K562 (cell line): ENCODE measurements around the gene MYADM. TPM values are rescaled to one million over a fixed set of nuclear protein-coding genes. Genes with fewer than 3 reads are reported as not detected.
A peak's percentile ranks its signal among the peaks of the same experiment; 100 is the strongest.

Experiments
- ARID1B ChIP-seq: fragments of 450-650 bp; IDR thresholded peaks from 2 replicates; pipeline ENCODE4 v1.6.1; 2016; ENCODE audit warnings: antibody characterized with exemption, mild to moderate bottlenecking, inconsistent platforms
- EGR1 ChIP-seq: fragments of 450-650 bp; conservative IDR thresholded peaks from 2 replicates; pipeline ENCODE4 v1.6.1; 2017; ENCODE audit warnings: mild to moderate bottlenecking
- EHMT2 ChIP-seq: fragments of 450-650 bp; IDR thresholded peaks from 2 replicates; pipeline ENCODE4 v1.6.1; 2018; ENCODE audit warnings: antibody characterized with exemption
- ELF4 ChIP-seq: fragments of 450-650 bp; formaldehyde crosslinking; IDR thresholded peaks from 2 replicates; pipeline ENCODE4 v1.4.0; 2022; ENCODE audit warnings: missing genetic modification characterization
- ESRRA ChIP-seq: fragments of 450-650 bp; IDR thresholded peaks from 2 replicates; pipeline ENCODE4 v1.6.1; 2014; ENCODE audit warnings: low read depth, mild to moderate bottlenecking, moderate library complexity, borderline replicate concordance
- HMGN3 ChIP-seq: IDR thresholded peaks from 2 replicates; pipeline ENCODE4 v1.6.1; 2011; ENCODE audit warnings: borderline replicate concordance, low read depth, mild to moderate bottlenecking, mixed read lengths, low read length; ENCODE audit not compliant: insufficient read length; ENCODE audit errors: extremely low read depth
- MAZ ChIP-seq, 2 experiments: fragments of 450-650 bp in 1 of 2; sonication (generic) in 1 of 2; formaldehyde crosslinking; IDR thresholded peaks in 1 of 2; conservative IDR thresholded peaks in 1 of 2; 2 replicates each; pipeline versions ENCODE4 v1.4.0 to v1.5.0; 2020; ENCODE audit warnings: mild to moderate bottlenecking in 1 of 2, missing genetic modification reagents in 1 of 2
- NR0B1 ChIP-seq: fragments of 450-650 bp; IDR thresholded peaks from one replicate; pipeline ENCODE4 v1.6.1; 2018; ENCODE audit warnings: mild to moderate bottlenecking, moderate library complexity; ENCODE audit not compliant: partially characterized antibody
- RBBP5 ChIP-seq: fragments of 200-600 bp; sonication (generic); IDR thresholded peaks from 2 replicates; pipeline ENCODE4 v1.6.1; 2012; ENCODE audit warnings: borderline replicate concordance, mild to moderate bottlenecking, low read length, control low read depth, inconsistent platforms; ENCODE audit not compliant: insufficient read depth, poor library complexity, severe bottlenecking
- RCOR1 ChIP-seq, 2 experiments: IDR thresholded peaks; 2 replicates each; pipeline ENCODE4 v1.6.1; 2012; ENCODE audit warnings: low read depth in 2 of 2, low read length in 2 of 2, borderline replicate concordance in 1 of 2, improper control_type of control experiment in 1 of 2
- SAFB ChIP-seq: fragments of 200-400 bp; formaldehyde crosslinking; IDR thresholded peaks from 2 replicates; pipeline ENCODE4 v1.6.1; 2017; ENCODE audit warnings: low read depth, low read length, borderline replicate concordance
- TBL1XR1 ChIP-seq, 2 experiments: IDR thresholded peaks; 2 replicates each; pipeline ENCODE4 v1.6.1; 2012; ENCODE audit warnings: improper control_type of control experiment in 2 of 2, low read length in 2 of 2, mild to moderate bottlenecking in 1 of 2
- THRB ChIP-seq: fragments of 450-650 bp; formaldehyde crosslinking; conservative IDR thresholded peaks from 2 replicates; pipeline ENCODE4 v1.4.0; 2022; ENCODE audit warnings: mild to moderate bottlenecking, missing genetic modification characterization
- ZBTB7A ChIP-seq: IDR thresholded peaks from 2 replicates; pipeline ENCODE4 v1.6.1; 2011; ENCODE audit warnings: low read depth, mild to moderate bottlenecking, low read length, moderate library complexity, borderline replicate concordance; ENCODE audit not compliant: control insufficient read depth
- ZNF165 ChIP-seq: fragments of 250-450 bp; sonication (Bioruptor Pico); IDR thresholded peaks from 2 replicates; pipeline ENCODE4 v1.4.0; 2020; ENCODE audit warnings: borderline replicate concordance
- polyA plus RNA-seq, 8 experiments: library from polyadenylated mRNA; depleted of rRNA in 4 of 8; stranded (reverse) in 5 of 8; unstranded in 3 of 8; fragments of >200 nt; fragmentation: Nextera tagmentation in 2 of 8; fragmentation: Illumina TruSeq in 1 of 8; extraction: Ambion mirVana in 2 of 8; extraction: Trizol in 1 of 8; gene quantifications; 2 replicates each; pipeline versions ENCODE4 v1.2.1 to v1.2.3, GENCODE V29; 2011 to 2014; ENCODE audit warnings: inconsistent platforms in 1 of 8, missing spikeins in 1 of 8
- total RNA-seq, 7 experiments: library from RNA; depleted of rRNA in 6 of 7; stranded (reverse); fragments of >200 nt in 6 of 7; fragmentation: Illumina TruSeq in 2 of 7; extraction: Trizol in 2 of 7; gene quantifications; 2 replicates each; pipeline versions ENCODE4 v1.2.1 to v1.2.3, GENCODE V29; 2011 to 2021; ENCODE audit warnings: low replicate concordance in 1 of 7
- TF ChIP-seq, protein P1 (sequence below): fragments of 450-650 bp; formaldehyde crosslinking; IDR thresholded peaks from 2 replicates; pipeline ENCODE4 v1.4.0; 2020; ENCODE audit warnings: mild to moderate bottlenecking, moderate library complexity
- TF ChIP-seq, protein P2 (sequence below): IDR thresholded peaks from 2 replicates; pipeline ENCODE4 v1.6.1; 2011; ENCODE audit warnings: borderline replicate concordance, low read depth, mild to moderate bottlenecking, moderate library complexity, low read length; ENCODE audit not compliant: insufficient read depth, poor library complexity, severe bottlenecking
- TF ChIP-seq, protein P3 (sequence below): fragments of 250-450 bp; sonication (Bioruptor Pico); IDR thresholded peaks from 2 replicates; pipeline ENCODE4 v1.5.0; 2021

MYADM gene
- total and polyA plus RNA-seq, 9 of the 15 experiments (the other 6 are each of a cell fraction or from before 2014, with no cell fraction given): 4.5 to 70.3 (median 14.4) TPM

GRCh38 chr19:53881482-53882390 is 14.1 kb downstream of the MYADM start, which contains the start of gene PRKCG (continued):
- TF ChIP-seq, protein P1, sequence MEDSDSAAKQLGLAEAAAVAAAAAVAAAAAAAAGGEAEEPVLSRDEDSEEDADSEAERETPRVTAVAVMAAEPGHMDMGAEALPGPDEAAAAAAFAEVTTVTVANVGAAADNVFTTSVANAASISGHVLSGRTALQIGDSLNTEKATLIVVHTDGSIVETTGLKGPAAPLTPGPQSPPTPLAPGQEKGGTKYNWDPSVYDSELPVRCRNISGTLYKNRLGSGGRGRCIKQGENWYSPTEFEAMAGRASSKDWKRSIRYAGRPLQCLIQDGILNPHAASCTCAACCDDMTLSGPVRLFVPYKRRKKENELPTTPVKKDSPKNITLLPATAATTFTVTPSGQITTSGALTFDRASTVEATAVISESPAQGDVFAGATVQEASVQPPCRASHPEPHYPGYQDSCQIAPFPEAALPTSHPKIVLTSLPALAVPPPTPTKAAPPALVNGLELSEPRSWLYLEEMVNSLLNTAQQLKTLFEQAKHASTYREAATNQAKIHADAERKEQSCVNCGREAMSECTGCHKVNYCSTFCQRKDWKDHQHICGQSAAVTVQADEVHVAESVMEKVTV (CRISPR knock-in tag): no peak
- TF ChIP-seq SAFB: 0 out of 2 replicates have a peak, but pooled peaks have one; percentile 31
- no peak for TF ChIP-seq ESRRA
- TF ChIP-seq EHMT2: no peak
- peak; percentile 73 to 85 for TF ChIP-seq MAZ (CRISPR knock-in tag; conservative IDR thresholded peaks at IDR 0.05 in 1 of 2, IDR thresholded peaks at IDR 0.05 in 1 of 2)
- TF ChIP-seq ARID1B: 0 out of 2 replicates have a peak, but pooled peaks have one; percentile 5
- peak; percentile 84 for TF ChIP-seq EGR1
- no peak for TF ChIP-seq HMGN3
- no peak for TF ChIP-seq TBL1XR1 (IDR thresholded peaks at IDR 0.05; ENCODE audit: low read length in 2 of 2)
- TF ChIP-seq, protein P2, sequence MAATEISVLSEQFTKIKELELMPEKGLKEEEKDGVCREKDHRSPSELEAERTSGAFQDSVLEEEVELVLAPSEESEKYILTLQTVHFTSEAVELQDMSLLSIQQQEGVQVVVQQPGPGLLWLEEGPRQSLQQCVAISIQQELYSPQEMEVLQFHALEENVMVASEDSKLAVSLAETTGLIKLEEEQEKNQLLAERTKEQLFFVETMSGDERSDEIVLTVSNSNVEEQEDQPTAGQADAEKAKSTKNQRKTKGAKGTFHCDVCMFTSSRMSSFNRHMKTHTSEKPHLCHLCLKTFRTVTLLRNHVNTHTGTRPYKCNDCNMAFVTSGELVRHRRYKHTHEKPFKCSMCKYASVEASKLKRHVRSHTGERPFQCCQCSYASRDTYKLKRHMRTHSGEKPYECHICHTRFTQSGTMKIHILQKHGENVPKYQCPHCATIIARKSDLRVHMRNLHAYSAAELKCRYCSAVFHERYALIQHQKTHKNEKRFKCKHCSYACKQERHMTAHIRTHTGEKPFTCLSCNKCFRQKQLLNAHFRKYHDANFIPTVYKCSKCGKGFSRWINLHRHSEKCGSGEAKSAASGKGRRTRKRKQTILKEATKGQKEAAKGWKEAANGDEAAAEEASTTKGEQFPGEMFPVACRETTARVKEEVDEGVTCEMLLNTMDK: peak; percentile 87
- TF ChIP-seq NR0B1: no peak
- no peak for TF ChIP-seq THRB (CRISPR knock-in tag)
- TF ChIP-seq, protein P3, sequence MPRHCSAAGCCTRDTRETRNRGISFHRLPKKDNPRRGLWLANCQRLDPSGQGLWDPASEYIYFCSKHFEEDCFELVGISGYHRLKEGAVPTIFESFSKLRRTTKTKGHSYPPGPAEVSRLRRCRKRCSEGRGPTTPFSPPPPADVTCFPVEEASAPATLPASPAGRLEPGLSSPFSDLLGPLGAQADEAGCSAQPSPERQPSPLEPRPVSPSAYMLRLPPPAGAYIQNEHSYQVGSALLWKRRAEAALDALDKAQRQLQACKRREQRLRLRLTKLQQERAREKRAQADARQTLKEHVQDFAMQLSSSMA (CRISPR knock-in tag): no peak
- peak; percentile 81; the same call in 1 of the 2 replicates for TF ChIP-seq ZBTB7A
- no peak for TF ChIP-seq ELF4
- TF ChIP-seq RBBP5: no peak
- no peak for TF ChIP-seq ZNF165 (CRISPR knock-in tag)
- no peak for TF ChIP-seq RCOR1 (IDR thresholded peaks at IDR 0.05; ENCODE audit: borderline replicate concordance in 1 of 2, low read depth in 2 of 2, low read length in 2 of 2)
